Stimulated activated CD8-positive, alpha-beta memory T cell treated with anti-CD3 and anti-CD28 coated beads, Interleukin-12 subunit alpha, Interleukin-12 subunit beta, amount 100 ng/mL, for 24 hours (primary cell): ENCODE measurements around the gene CFAP43.

ENCODE experiments used
- DNase-seq: peaks from one replicate; pipeline ENCODE4 v3.0.0-alpha.2; 2020; ENCODE audit errors: extremely low read depth

The CFAP43 gene

GRCh38 chr10:104142081-104142480, 90.1 kb downstream of the CFAP43 start:
- DNase-seq, result no peak

- DNase-seq, result no peak
These were observed 92.9 kb downstream of the CFAP43 start for GRCh38 chr10:104139221-104139620.

- DNase-seq, result no peak
These were observed 94.0 kb downstream of the CFAP43 start for GRCh38 chr10:104138131-104138530.

- DNase-seq, result no peak
These were observed 102.1 kb downstream of the CFAP43 start for GRCh38 chr10:104130041-104130440.

- DNase-seq, result no peak
These were observed 104.0 kb downstream of the CFAP43 start for GRCh38 chr10:104128214-104128613.

GRCh38 chr10:104127411-104127810, 104.8 kb downstream of the CFAP43 start:
- DNase-seq, result no peak

- DNase-seq, result no peak
These were observed 108.8 kb downstream of the CFAP43 start for GRCh38 chr10:104123397-104123796.

GRCh38 chr10:104122225-104123107, 109.7 kb downstream of the CFAP43 start:
- no peak for DNase-seq

- peak; percentile 96 for DNase-seq
These were observed 110.5 kb downstream of the CFAP43 start, which contains the start of gene SFR1 for GRCh38 chr10:104121485-104122224. SFR1 (plus strand) TSS chr10:104122171; CDS start chr10:104122184, 13 bp downstream.

- peak; percentile 68 for DNase-seq
These were observed 111.2 kb downstream of the CFAP43 start for GRCh38 chr10:104120903-104121484.

GRCh38 chr10:104120512-104120902, 111.7 kb downstream of the CFAP43 start:
- no peak for DNase-seq

GRCh38 chr10:104119996-104120395, 112.2 kb downstream of the CFAP43 start:
- DNase-seq, result no peak

- DNase-seq, result no peak
These were observed 114.3 kb downstream of the CFAP43 start for GRCh38 chr10:104117839-104118323.

GRCh38 chr10:104113376-104113956, 118.7 kb downstream of the CFAP43 start:
- DNase-seq, result no peak

- no peak for DNase-seq
These were observed 122.1 kb downstream of the CFAP43 start for GRCh38 chr10:104109908-104110662.

GRCh38 chr10:104104926-104105325, 127.2 kb downstream of the CFAP43 start:
- DNase-seq, result no peak

- no peak for DNase-seq
These were observed 127.7 kb downstream of the CFAP43 start for GRCh38 chr10:104104418-104104817.

GRCh38 chr10:104103956-104104355, 128.2 kb downstream of the CFAP43 start:
- no peak for DNase-seq

GRCh38 chr10:104101902-104102301, 130.3 kb downstream of the CFAP43 start:
- DNase-seq, result no peak

- no peak for DNase-seq
These were observed 131.4 kb downstream of the CFAP43 start for GRCh38 chr10:104100795-104101194.

- DNase-seq, result no peak
These were observed 132.2 kb downstream of the CFAP43 start for GRCh38 chr10:104099941-104100340.
